Caco-2 (cell line): ENCODE measurements around the gene PLEKHG1. TPM values are rescaled to one million over a fixed set of nuclear protein-coding genes. Genes with fewer than 3 reads are reported as not detected.
A peak's percentile ranks its signal among the peaks of the same experiment; 100 is the strongest.

ENCODE experiments used
- Bru-seq: library from RNA; stranded (reverse); fragments of 400-500 nt; gene quantifications from one replicate; lab custom pipeline; 2021; lab: Mats Ljungman, UMichigan
- BruChase-seq, 2 experiments: library from RNA; stranded (reverse); fragments of 400-500 nt; gene quantifications; one replicate each; lab custom pipeline; 2021; lab: Mats Ljungman, UMichigan
- BruUV-seq: library from RNA; stranded (reverse); fragments of 400-500 nt; replicated peaks from 2 replicates; lab custom pipeline; 2021; lab: Mats Ljungman, UMichigan
- CTCF ChIA-PET: fragments of 300-600 bp; sonication (Branson Sonifier 250); formaldehyde crosslinking; loops from one replicate; lab custom pipeline; 2022; ENCODE audit warnings: antibody characterized with exemption; lab: Charles Lee
- POLR2A ChIA-PET: fragments of 300-600 bp; sonication (Branson Sonifier 250); formaldehyde crosslinking; loops from one replicate; lab custom pipeline; 2022; ENCODE audit warnings: antibody characterized with exemption; lab: Charles Lee
- DNase-seq, 2 experiments: peaks; one replicate each; pipeline versions ENCODE4 v3.0.0 to v3.0.0-alpha.2; 2020 to 2022
- H3K27me3 ChIP-seq: replicated peaks from 2 replicates; pipeline ENCODE4 v1.6.0; 2011; ENCODE audit warnings: low read length; ENCODE audit not compliant: control insufficient read depth, insufficient read depth
- H3K36me3 ChIP-seq: 2 replicates; pipeline ENCODE4 v1.5.1; 2011; ENCODE audit warnings: low read length; ENCODE audit not compliant: control insufficient read depth, insufficient read depth
- H3K4me1 ChIP-seq: fragments of 250-450 bp; sonication (Bioruptor Pico); 2 replicates; pipeline ENCODE4 v1.5.1; 2020; ENCODE audit warnings: mild to moderate bottlenecking
- H3K4me3 ChIP-seq: 2 replicates; pipeline ENCODE4 v1.5.1; 2011; ENCODE audit warnings: low read depth, mild to moderate bottlenecking, control low read depth, low read length
- H3K9me3 ChIP-seq: fragments of 250-450 bp; sonication (Bioruptor Pico); 2 replicates; pipeline ENCODE4 v1.5.1; 2020; ENCODE audit warnings: mild to moderate bottlenecking, moderate library complexity
- H3K27ac Mint-ChIP-seq: one replicate; pipeline ENCODE4 v1.8.0; 2022; ENCODE audit warnings: mixed read lengths; ENCODE audit not compliant: unreplicated experiment
- H3K27me3 Mint-ChIP-seq: one replicate; pipeline ENCODE4 v1.8.0; 2022; ENCODE audit warnings: mixed read lengths; ENCODE audit not compliant: insufficient read depth, unreplicated experiment
- H3K36me3 Mint-ChIP-seq: one replicate; pipeline ENCODE4 v1.8.0; 2022; ENCODE audit warnings: mild to moderate bottlenecking, mixed read lengths; ENCODE audit not compliant: insufficient read depth, unreplicated experiment
- H3K4me1 Mint-ChIP-seq: one replicate; pipeline ENCODE4 v1.8.0; 2022; ENCODE audit warnings: low read depth, mixed read lengths; ENCODE audit not compliant: unreplicated experiment
- H3K4me3 Mint-ChIP-seq: one replicate; pipeline ENCODE4 v1.8.0; 2022; ENCODE audit warnings: mild to moderate bottlenecking, moderate library complexity, mixed read lengths; ENCODE audit not compliant: unreplicated experiment
- H3K9me3 Mint-ChIP-seq: one replicate; pipeline ENCODE4 v1.8.0; 2022; ENCODE audit warnings: mixed read lengths; ENCODE audit not compliant: unreplicated experiment
- CTCF ChIP-seq, 2 experiments: fragments of 200-600 bp in 1 of 2; IDR thresholded peaks; 1 replicate in 1 of 2; 2 replicates in 1 of 2; pipeline versions ENCODE4 v1.5.1 to v1.8.0; 2011 to 2022; ENCODE audit warnings: antibody characterized with exemption in 1 of 2, control low read depth in 1 of 2, inconsistent platforms in 1 of 2, low read depth in 1 of 2, low read length in 1 of 2, mild to moderate bottlenecking in 1 of 2, moderate library complexity in 1 of 2; ENCODE audit not compliant: insufficient read depth in 1 of 2, severe bottlenecking in 1 of 2, unreplicated experiment in 1 of 2
- intact Hi-C: fragments of 100-400 bp; cut with micrococcal nuclease; formaldehyde crosslinking; loops from one replicate; pipeline ENCODE4 v1.10.0; 2022; ENCODE audit not compliant: unreplicated experiment
- long read RNA-seq: library from polyadenylated mRNA; stranded (forward); transcript quantifications from one replicate; pipeline ENCODE4 v2.0.0, GENCODE V29; 2022
- total RNA-seq: library from RNA; stranded (reverse); gene quantifications from 2 replicates; pipeline ENCODE4 v1.2.3, GENCODE V29; 2022

Gene PLEKHG1
- total RNA-seq (32.8 and 35.0 TPM in 2 replicates), Bru-seq, nascent RNA (percentile 79 among the genes with signal in this experiment), BruChase-seq, experiment 1, labeled RNA remaining after a 2-hour chase (percentile 70 among the genes with signal in this experiment), BruChase-seq, experiment 2, labeled RNA remaining after a 6-hour chase (percentile 66 among the genes with signal in this experiment)
- long read RNA-seq, full-length matches to known transcripts = 1 of 19 reads
- long read RNA-seq, partial matches to known transcripts = 5 of 19 reads
- long read RNA-seq, other reads (novel, unspliced or antisense) = 13 of 19 reads

DNA sequence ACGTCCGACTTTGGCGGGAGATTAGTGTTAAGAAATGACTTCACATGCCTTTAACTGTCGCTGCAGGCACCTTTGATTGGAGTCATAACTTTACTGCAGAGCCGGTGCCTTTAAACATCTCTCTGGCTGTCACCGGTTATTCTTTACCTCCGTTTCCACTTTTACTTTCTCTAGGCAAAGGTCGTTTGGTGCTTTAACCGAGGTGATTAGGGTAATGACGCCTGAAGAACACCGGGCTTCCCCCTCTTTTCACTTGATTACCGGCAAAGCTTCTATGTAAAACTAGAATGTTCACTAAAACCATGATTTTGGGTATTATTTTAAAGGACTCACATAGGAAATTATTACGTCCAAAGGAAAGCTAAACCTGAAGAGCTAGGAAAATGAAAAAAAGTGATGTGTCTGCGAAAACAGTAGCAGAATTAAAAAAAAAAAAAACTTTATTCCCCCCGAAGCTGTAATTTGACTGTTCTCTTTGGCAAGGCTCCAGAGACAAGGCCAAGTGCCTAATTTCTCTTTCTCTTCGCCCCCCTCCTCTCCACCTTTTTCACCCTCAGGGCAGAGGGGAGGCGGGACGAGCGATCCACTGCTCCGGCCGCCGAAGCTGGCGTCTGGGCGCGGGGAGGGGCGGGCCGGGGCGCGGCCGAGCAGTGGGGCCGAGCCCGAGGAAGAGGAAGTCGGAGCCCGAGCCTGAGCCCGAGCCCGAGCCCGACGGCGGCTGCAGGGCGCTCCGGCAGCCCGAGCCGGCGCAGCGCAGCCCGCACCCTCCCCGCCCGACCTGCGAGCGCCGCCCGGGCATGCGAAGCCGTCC lies at the start of gene PLEKHG1:
TSS of gene PLEKHG1 (plus strand) at position 687 of the 811 bp plus-strand sequence. CDS start 133,797 bp downstream, outside the sequence.
- peaks cover 7% of the 10 kb centered on the region for H3K36me3 Mint-ChIP-seq
- H3K4me1 ChIP-seq = peaks cover 11% of the 10 kb centered on the region; the same call in 1 of the 2 replicates
- H3K9me3 ChIP-seq = no peaks in the 10 kb centered on the region
- peaks cover 18% of the 10 kb centered on the region for H3K4me1 Mint-ChIP-seq
- intact Hi-C loops = loop anchor here (1.0 kb wide), 3 partner anchors 88 to 216 kb away; no protein-coding TSS in a partner anchor
- DNase-seq = peak; percentile 71 to 75
- no peaks in the 10 kb centered on the region for H3K27me3 Mint-ChIP-seq
- ChIA-PET POLR2A (no interaction called here), CTCF (interaction anchor here (0.6 to 1.1 kb wide), 5 partner anchors 15 to 449 kb away, joined by 3 to 4 read pairs (median 3); no protein-coding TSS in a partner anchor)
- H3K4me3 Mint-ChIP-seq = peak within 1 kb of the TSS; percentile 88
- no peaks in the 10 kb centered on the region for H3K9me3 Mint-ChIP-seq
- H3K27me3 ChIP-seq = no peaks in the 10 kb centered on the region
- peak within 1 kb of the TSS; percentile 64 for H3K27ac Mint-ChIP-seq
- no peak for TF ChIP-seq CTCF (IDR thresholded peaks at IDR 0.05; ENCODE audit: insufficient read depth in 1 of 2, low read depth in 1 of 2, low read length in 1 of 2, severe bottlenecking in 1 of 2, unreplicated experiment in 1 of 2)
- BruUV-seq = TSS peak; percentile 32
- no peaks in the 10 kb centered on the region for H3K36me3 ChIP-seq
- peak within 1 kb of the TSS; percentile 61 for H3K4me3 ChIP-seq

DNA sequence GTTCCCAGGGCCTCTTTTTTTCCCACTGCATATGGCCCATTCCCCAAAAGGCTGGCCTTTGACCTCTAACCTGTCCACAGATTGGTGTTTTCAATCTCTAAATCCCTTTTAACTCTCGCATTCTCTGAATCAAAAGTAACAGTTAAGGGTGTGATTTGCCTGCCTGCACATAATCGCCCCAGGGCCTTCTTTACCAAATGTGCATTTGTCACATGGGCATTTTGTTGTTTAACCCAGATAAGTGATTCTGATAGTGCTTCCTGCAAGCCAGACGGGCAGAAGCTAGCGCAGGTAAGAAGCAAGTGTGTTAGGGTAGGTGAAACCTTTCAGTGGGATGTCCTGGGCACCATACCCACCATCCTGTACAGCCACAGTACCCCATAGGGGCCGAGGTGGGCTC lies 49.4 kb upstream of the PLEKHG1 start:
- H3K27ac Mint-ChIP-seq = no peak overlapping the region
- no peak overlapping the region for H3K4me3 Mint-ChIP-seq
- no peaks in the 10 kb centered on the region for H3K36me3 Mint-ChIP-seq
- DNase-seq = no peak
- Histone ChIP-seq H3K36me3 (no peaks in the 10 kb centered on the region), H3K9me3 (no peaks in the 10 kb centered on the region), H3K4me3 (no peak overlapping the region), H3K27me3 (no peaks in the 10 kb centered on the region), H3K4me1 (peaks cover 12% of the 10 kb centered on the region; the same call in 1 of the 2 replicates)
- no peak for TF ChIP-seq CTCF (IDR thresholded peaks at IDR 0.05; ENCODE audit: insufficient read depth in 1 of 2, low read depth in 1 of 2, low read length in 1 of 2, severe bottlenecking in 1 of 2, unreplicated experiment in 1 of 2)
- no peaks in the 10 kb centered on the region for H3K27me3 Mint-ChIP-seq
- ChIA-PET CTCF (no interaction called here), POLR2A (no interaction called here)
- BruUV-seq = no TSS peak
- no peaks in the 10 kb centered on the region for H3K9me3 Mint-ChIP-seq
- intact Hi-C loops = no loop called here
- peaks cover 8% of the 10 kb centered on the region for H3K4me1 Mint-ChIP-seq

- no peaks in the 10 kb centered on the region for H3K4me1 Mint-ChIP-seq
- Histone ChIP-seq H3K4me3 (no peak overlapping the region), H3K27me3 (no peaks in the 10 kb centered on the region), H3K36me3 (no peaks in the 10 kb centered on the region), H3K4me1 (no peaks in the 10 kb centered on the region), H3K9me3 (no peaks in the 10 kb centered on the region)
- no peak overlapping the region for H3K27ac Mint-ChIP-seq
- TF ChIP-seq CTCF (IDR thresholded peaks at IDR 0.05; ENCODE audit: insufficient read depth in 1 of 2, low read depth in 1 of 2, low read length in 1 of 2, severe bottlenecking in 1 of 2, unreplicated experiment in 1 of 2) = no peak
- no peaks in the 10 kb centered on the region for H3K9me3 Mint-ChIP-seq
- intact Hi-C loops = no loop called here
- no TSS peak for BruUV-seq
- POLR2A ChIA-PET = no interaction called here
- H3K36me3 Mint-ChIP-seq = no peaks in the 10 kb centered on the region
- H3K4me3 Mint-ChIP-seq = no peak overlapping the region
- H3K27me3 Mint-ChIP-seq = no peaks in the 10 kb centered on the region
- DNase-seq = no peak
- CTCF ChIA-PET = no interaction called here
Observed at GRCh38 chr6:150557043-150557599, 42.6 kb upstream of the PLEKHG1 start.
